ENCODE results near the gene PAPPA. TPM values are rescaled to one million over a fixed set of nuclear protein-coding genes. Genes with fewer than 3 reads are reported as not detected.

Gene PAPPA
- total RNA-seq, 1 donor from 2014 or later = 2.5 TPM

GRCh38 chr9:116230051-116230632 lies 76.6 kb downstream of the PAPPA start:
- DNase-seq (ENCODE audit: low read depth) = no peak

GRCh38 chr9:116232424-116233159 lies 79.0 kb downstream of the PAPPA start:
- DNase-seq (ENCODE audit: low read depth) = peak; percentile 87

GRCh38 chr9:116233160-116233530 lies 79.6 kb downstream of the PAPPA start:
- peak; percentile 32 for DNase-seq (ENCODE audit: low read depth)

GRCh38 chr9:116234081-116234480 lies 80.5 kb downstream of the PAPPA start:
- peak; percentile 82 for DNase-seq (ENCODE audit: low read depth)

- peak; percentile 25 for DNase-seq (ENCODE audit: low read depth)
Observed at GRCh38 chr9:116236979-116237378, 83.4 kb downstream of the PAPPA start.

- peak; percentile 54 for DNase-seq (ENCODE audit: low read depth)
Observed at GRCh38 chr9:116237456-116237855, 83.9 kb downstream of the PAPPA start.

- peak; percentile 91 for DNase-seq (ENCODE audit: low read depth)
Observed at GRCh38 chr9:116238225-116238624, 84.6 kb downstream of the PAPPA start.

GRCh38 chr9:116238776-116239340 lies 85.3 kb downstream of the PAPPA start:
- DNase-seq (ENCODE audit: low read depth) = no peak

GRCh38 chr9:116243708-116244107 lies 90.1 kb downstream of the PAPPA start:
- no peak for DNase-seq (ENCODE audit: low read depth)

- DNase-seq (ENCODE audit: low read depth) = no peak
Observed at GRCh38 chr9:116247284-116247683, 93.7 kb downstream of the PAPPA start.

- no peak for DNase-seq (ENCODE audit: low read depth)
Observed at GRCh38 chr9:116247791-116248374, 94.3 kb downstream of the PAPPA start.

GRCh38 chr9:116250891-116251290 lies 97.3 kb downstream of the PAPPA start:
- no peak for DNase-seq (ENCODE audit: low read depth)

GRCh38 chr9:116251366-116251765 lies 97.8 kb downstream of the PAPPA start:
- no peak for DNase-seq (ENCODE audit: low read depth)

GRCh38 chr9:116260531-116260930 lies 106.9 kb downstream of the PAPPA start:
- DNase-seq (ENCODE audit: low read depth) = no peak

- DNase-seq (ENCODE audit: low read depth) = no peak
Observed at GRCh38 chr9:116262448-116262847, 108.9 kb downstream of the PAPPA start.

- no peak for DNase-seq (ENCODE audit: low read depth)
Observed at GRCh38 chr9:116264361-116264760, 110.8 kb downstream of the PAPPA start.

GRCh38 chr9:116267021-116267420 lies 113.4 kb downstream of the PAPPA start:
- DNase-seq (ENCODE audit: low read depth) = no peak

- peak; percentile 16 for DNase-seq (ENCODE audit: low read depth)
Observed at GRCh38 chr9:116269250-116269649, 115.7 kb downstream of the PAPPA start.

- no peak for DNase-seq (ENCODE audit: low read depth)
Observed at GRCh38 chr9:116270546-116270945, 117.0 kb downstream of the PAPPA start.

- DNase-seq (ENCODE audit: low read depth) = peak; percentile 18
Observed at GRCh38 chr9:116271340-116271739, 117.7 kb downstream of the PAPPA start.

- DNase-seq (ENCODE audit: low read depth) = peak; percentile 28
Observed at GRCh38 chr9:116271991-116272390, 118.4 kb downstream of the PAPPA start.

GRCh38 chr9:116274293-116274692 lies 120.7 kb downstream of the PAPPA start:
- peak; percentile 72 for DNase-seq (ENCODE audit: low read depth)
